GM21786 (cell line): Measurements from ENCODE around the gene FAM236B.
"Not testable (repeated sequence)": the region's sequence is repeated elsewhere in the genome, so short reads cannot be mapped to it uniquely, and the experiment has no call there.

ENCODE experiments used
- ATAC-seq: cut with Tn5 transposase; IDR thresholded peaks from one replicate; pipeline ENCODE4 v1.9.1; 2021; ENCODE audit not compliant: unreplicated experiment

The FAM236B gene

DNA sequence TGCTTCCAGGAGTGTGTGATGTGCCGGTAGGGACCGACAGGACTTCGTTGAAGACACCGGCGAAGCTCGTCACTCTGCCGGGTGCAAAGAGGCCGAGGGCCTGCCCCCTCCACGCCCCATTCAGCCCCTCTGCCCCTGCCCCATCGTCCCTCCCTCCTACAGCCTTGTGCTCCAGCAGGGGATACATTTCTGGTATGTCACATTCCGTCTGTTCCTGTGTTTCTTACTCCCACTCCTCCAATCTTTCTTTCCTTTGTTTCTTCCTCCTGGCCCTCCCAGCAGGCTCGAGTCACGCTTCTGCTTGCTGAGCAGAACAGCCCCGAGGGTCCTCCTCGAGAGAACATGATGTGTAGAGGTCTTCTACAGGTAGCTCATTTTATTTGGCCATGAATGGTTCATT is at the start of gene FAM236B:
FAM236B (minus strand) TSS at position 101 of the 400 bp plus-strand sequence; CDS start at position 1, 100 bp downstream.
- ATAC-seq: not testable (repeated sequence)

DNA sequence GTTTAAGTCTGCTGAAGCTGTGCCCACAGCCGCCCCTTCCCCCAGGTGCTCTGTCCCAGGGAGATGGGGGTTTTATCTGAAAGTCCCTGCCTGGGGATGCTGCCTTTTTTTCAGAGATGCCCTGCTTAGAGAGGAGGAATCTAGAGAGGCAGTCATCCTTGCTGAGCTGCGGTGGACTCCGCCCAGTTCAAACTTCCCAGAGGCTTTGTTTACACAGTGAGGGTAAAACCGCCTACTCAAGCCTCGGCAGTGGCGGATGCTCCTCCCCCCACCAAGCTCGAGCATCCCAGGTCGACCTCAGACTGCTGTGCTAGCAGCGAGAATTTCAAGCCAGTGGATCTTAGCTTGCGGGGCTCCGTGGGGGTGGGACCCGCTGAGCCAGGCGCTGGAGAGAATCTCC is 48.2 kb upstream of the FAM236B start:
- ATAC-seq: not testable (repeated sequence)

DNA sequence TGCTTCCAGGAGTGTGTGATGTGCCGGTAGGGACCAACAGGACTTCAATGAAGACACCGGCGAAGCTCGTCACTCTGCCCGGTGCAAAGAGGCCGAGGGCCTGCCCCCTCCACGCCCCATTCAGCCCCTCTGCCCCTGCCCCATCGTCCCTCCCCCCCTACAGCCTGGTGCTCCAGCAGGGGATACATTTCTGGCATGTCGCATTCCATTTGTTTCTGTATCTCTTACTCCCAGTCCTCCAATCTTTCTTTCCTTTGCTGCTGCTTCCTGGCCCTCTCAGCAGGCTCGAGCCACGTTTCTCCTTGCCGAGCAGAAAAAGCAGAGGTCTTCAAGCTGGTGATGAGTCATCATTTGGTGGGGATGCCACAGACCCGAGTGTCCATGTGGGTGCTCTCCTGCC is 25.6 kb upstream of the FAM236B start, which contains the start of gene FAM236D:
FAM236D (minus strand) TSS at position 101 of the 400 bp plus-strand sequence; CDS start at position 1, 100 bp downstream.
- not testable (repeated sequence) for ATAC-seq

DNA sequence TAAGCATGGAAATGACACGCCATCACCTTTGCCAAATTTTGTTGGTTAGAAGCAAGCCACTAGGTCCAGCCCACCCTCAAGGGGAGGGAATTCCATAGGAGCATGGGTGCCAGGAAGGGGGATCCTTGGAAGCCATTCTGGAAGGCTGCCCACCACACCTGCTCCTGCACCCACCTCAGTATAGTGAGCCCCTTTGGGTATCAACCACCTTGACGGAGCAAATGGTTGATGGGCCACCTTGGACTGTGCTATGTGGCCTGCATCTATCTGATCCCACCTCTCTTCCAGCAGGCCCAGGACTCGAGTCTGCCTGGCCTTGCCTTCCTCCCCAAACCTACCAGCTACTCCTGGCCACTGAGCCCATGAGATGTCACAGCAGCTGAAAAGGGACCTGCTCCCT is 7.9 kb upstream of the FAM236B start:
- not testable (repeated sequence) for ATAC-seq

DNA sequence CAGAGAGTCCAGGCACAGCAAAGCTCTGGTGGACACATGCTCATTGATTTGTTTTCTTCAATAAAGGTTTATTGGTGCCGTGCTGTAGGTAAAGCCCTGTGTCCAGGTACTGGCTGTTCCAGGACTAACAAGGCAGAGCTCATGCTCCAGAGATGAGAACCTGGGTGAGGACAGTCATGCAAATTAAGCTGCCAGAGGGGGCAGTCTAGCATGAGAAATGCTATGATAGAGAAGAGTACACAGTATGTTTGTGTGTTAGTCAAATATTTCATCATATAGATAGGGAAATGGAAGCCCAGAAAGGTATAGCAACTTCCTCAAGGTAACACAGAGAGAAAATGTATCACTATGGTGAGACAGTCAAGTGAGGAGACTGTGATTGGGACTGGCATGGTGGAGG is 5.7 kb upstream of the FAM236B start:
- ATAC-seq: not testable (repeated sequence)

DNA sequence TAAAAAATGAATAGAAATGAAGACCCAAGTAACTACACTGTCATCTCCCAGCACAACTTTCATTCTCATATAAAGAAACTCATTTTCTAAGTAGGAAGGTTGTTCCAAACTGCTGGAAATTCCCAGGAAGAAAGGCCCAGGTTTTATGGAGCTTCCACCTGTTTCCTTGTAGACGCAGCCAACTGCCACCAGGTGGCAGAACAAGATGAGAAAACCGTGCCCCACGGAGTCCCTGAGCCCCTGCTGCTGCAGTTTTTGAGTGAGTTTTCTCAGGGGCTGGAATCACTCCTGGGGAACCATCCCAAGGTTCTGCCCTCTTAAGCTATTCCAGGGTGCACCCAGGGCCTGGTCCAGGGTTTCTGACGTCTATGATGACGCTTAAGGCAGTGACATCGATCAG is 1.5 kb upstream of the FAM236B start:
- not testable (repeated sequence) for ATAC-seq

DNA sequence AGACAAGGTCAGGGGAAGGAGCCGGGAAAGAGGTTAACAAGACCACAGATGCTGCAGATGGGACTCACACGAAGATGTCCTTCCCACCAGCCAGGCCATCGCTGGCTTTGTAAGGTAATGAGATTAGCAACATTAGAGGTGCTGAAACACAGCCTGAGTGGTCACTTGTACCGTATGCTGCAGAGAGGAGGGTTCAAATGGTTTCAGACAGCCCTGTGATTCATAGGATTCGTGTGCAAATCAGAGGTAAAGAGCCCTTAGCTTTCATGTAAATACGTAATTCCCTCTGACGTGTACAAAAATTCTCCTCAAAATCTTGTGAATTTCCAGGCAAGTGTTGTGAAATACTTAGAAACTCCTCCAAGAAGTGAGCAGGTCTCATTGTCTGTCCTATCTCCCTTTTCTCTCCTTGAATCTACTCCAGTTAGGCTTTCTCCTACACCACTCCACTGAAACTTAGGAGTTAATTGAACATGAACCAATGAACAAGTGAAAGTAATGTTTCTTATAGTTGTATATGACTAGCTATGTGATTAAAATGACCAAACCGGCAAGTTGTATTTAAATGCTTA is 991 bp upstream of the FAM236B start:
- not testable (repeated sequence) for ATAC-seq

DNA sequence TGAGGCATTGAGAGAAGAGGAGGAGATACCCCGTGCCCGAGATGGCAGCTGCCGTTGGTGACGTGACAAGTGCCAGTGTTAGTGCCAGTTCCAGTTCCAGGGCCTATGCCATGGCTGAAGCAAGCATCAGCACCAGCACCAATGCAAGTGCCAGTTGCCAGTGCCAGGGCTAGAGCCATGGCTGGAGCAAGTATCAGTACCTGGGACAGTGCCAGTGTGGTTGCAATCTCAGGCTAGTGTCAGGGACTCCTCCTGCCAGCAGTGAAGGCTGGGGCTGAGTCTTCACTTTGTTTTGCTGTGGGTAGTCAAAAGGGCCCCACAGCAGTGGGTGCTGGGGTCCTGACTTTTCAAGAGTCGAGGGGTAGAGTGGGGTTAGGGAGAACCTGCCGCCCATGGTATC is 4.3 kb downstream of the FAM236B start:
- ATAC-seq: not testable (repeated sequence)

DNA sequence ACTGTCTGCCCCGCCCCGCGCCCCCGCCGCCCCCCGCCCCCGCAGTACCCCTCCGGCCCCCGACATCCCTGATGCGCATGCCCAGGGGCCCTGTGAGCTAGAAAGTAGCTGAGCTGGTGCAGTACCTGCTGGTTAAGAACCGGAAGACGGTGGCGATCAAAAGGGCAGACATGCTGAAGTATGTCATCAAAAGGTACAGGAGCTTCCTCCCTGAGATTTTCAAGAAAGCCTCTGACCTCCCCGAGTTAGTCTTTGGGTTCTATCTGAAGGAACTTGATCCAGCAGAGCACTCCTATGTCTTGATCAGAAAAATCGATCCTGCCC is 5.0 kb downstream of the FAM236B start:
- peak; percentile 79 for ATAC-seq

DNA sequence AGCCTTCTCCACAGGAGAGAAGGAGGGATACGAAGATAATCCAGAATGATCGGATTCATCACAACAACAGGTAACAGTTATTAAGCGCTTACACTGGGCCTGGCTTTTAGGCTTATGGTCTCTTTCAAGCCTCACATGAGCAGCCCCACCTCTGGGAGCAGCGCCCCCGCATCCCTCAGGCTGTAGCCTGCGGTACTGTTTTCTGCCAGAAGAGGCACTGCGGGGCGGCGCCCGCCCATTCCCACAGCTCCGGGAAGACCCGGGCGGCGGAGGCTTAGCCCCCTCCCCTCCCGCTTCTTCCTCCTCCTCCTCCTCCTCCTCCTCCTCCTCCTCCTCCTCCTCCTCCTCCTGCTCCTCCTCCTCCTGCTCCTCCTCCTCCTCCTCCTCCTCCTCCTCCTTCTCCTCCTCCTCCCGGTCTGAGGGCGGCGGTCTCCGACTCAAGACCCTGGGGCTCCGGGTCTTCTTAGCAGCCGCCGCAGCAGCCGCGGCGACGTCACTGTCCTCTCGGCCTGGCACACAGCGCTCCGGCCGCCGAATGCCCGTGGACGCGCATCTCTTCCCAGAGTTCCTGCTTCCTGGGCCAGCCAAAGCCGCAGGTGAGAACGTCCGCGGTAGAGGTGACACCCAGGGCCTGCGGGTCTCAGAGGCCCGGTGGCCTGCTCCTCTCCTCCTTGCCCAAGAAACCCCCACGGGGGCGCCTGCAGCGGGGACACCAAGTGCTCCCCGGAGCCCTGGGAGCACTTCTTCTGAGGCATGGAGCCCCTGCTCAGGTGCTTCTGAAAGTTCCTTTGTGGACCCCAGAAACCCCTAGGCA is 5.6 kb downstream of the FAM236B start, which contains the start of gene DMRTC1B:
DMRTC1B (plus strand) TSS at position 238 of the 814 bp plus-strand sequence. CDS start 68,246 bp downstream, outside the sequence.
- peak; percentile 80 for ATAC-seq

DNA sequence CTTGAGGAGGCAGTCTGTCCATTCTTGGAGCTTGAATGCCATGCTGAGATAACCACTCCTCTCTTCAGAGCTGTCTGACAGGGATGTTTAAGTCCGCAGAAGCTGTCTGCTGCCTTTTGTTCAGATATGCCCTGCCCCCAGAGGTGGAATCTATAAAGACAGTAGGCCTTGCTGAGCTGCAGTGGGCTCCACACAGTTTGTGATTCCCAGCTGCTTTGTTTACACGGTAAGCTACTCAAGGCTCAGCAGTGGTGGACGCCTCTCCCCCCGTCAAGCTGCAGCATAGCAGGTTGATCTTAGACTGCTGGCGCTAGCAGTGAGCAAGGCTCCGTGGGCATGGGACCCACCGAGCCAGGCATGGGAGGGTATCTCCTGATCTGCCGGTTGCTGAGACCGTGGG is 22.0 kb downstream of the FAM236B start:
- ATAC-seq: not testable (repeated sequence)

DNA sequence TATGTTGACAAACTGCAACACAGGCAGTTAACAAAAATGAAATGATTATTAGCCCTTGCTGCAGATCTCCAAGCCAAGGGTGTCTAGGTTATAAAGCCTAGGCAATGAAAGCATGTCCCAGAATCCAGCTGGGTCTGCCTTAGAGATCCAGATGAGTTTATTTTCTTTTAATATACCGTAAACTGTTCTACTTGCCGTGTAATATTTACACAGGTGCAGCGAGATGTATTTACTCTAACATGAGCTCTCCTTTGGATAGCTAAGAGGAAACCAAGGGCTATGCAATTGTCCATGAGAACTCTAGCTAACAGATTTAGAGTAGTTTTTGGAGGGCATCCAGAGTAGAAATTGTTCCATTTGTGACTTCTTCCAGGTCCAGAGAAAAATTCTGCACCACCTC is 33.9 kb downstream of the FAM236B start:
- ATAC-seq: not testable (repeated sequence)

DNA sequence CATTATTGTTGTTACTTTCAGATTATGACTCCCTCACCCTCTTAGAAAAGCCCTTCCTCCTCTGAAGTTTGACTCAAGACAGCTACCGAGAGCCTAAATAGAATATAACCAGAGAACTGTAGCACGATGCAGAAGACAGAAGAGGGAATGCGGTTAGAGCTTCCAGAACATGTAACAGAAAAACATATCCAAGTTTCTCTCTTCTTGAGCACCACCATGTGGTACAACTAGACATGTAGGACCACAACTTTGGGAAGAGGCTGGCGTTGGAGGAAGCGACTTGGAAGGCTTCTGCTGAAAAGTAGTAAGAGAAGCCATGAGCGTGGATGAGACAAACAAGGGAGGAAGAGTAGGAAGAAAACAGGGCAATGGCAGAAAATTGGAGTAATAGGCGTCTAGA is 36.9 kb downstream of the FAM236B start:
- ATAC-seq: not testable (repeated sequence)

DNA sequence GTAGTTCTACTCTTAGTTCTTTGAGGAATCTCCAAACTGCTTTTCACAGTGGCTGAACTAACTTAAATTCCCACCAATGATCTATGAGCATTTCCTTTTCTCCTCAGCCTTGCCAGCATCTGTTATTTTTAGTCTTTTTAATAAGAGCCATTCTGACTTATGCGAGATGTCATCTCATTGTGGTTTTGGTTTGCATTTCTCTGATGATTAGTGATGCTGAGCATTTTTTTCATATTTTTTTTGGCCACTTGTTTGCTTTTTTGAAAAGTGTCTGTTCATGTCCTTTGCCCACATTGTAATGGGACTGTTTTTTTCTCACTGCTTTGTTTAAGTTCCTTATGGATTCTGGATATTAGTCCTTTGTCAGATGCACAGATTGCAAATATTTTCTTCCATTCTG is 46.9 kb downstream of the FAM236B start:
- ATAC-seq: no peak

DNA sequence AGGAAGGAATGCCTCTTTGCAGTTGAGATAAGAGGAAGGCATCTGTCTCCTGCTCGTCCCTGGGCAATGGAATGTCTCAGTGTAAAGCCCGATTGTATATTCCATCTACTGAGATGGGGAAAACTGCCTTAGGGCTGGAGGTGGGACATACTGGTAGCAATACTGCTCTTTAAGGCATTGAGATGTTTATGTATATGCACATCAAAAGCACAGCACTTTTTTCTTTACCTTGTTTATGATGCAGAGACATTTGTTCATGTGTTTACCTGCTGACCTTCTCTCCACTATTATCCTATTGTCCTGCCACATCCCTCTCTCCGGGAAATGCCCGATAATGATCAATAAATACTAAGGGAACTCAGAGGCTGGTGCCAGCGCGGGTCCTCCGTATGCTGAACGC is 48.8 kb downstream of the FAM236B start:
- not testable (repeated sequence) for ATAC-seq
